Vagina (tissue), 2 donors: ENCODE data around the gene KIF1A. TPM values are rescaled to one million over a fixed set of nuclear protein-coding genes. Genes with fewer than 3 reads are reported as not detected.

Experiments used
- DNase-seq, 2 donors: peaks; one replicate each; pipeline ENCODE4 v3.0.0-alpha.2; 2017; ENCODE audit errors: extremely low spot score in 2 of 2
- H3K27ac ChIP-seq: fragments of 200-600 bp; sonication (generic); one replicate; pipeline ENCODE4 v1.5.1; 2019
- H3K27me3 ChIP-seq: fragments of 200-600 bp; sonication (generic); one replicate; pipeline ENCODE4 v1.5.1; 2019
- H3K36me3 ChIP-seq, 2 donors: fragments of 200-600 bp; sonication (generic); one replicate each; pipeline ENCODE4 v1.5.1; 2017 to 2019
- H3K4me1 ChIP-seq: fragments of 200-600 bp; sonication (generic); one replicate; pipeline ENCODE4 v1.5.1; 2019
- H3K4me3 ChIP-seq, 2 donors: fragments of 200-600 bp; sonication (generic); 1 replicate in 1 of 2; 2 replicates in 1 of 2; pipeline ENCODE4 v1.5.1; 2016 to 2019
- H3K9me3 ChIP-seq: fragments of 200-600 bp; sonication (generic); one replicate; pipeline ENCODE4 v1.5.1; 2019
- POLR2A ChIP-seq, 2 donors: fragments of 450-650 bp; IDR thresholded peaks; one replicate each; pipeline ENCODE4 v1.6.1; 2017; ENCODE audit warnings: antibody characterized with exemption in 2 of 2, mild to moderate bottlenecking in 2 of 2, moderate library complexity in 2 of 2
- POLR2AphosphoS5 ChIP-seq, 2 donors: sonication (generic); formaldehyde crosslinking; IDR thresholded peaks; one replicate each; pipeline ENCODE4 v1.9.0; 2017; ENCODE audit warnings: antibody characterized with exemption in 2 of 2, mild to moderate bottlenecking in 2 of 2, low read depth in 1 of 2; ENCODE audit not compliant: insufficient read depth in 1 of 2
- intact Hi-C: fragments of 100-400 bp; cut with DNase I; formaldehyde crosslinking; loops from one replicate; pipeline ENCODE4 v1.15.1; 2023
- total RNA-seq: library from RNA; depleted of rRNA; stranded (reverse); fragments of >200 nt; gene quantifications from one replicate; pipeline ENCODE4 v1.2.3, GENCODE V29; 2016
- TF ChIP-seq, protein P1 (sequence below), 3 experiments: fragments of 450-650 bp in 2 of 3; fragments of 200-600 bp in 1 of 3; sonication (generic) in 1 of 3; IDR thresholded peaks; one replicate each; pipeline ENCODE4 v1.5.1; 2017 to 2019; ENCODE audit warnings: antibody characterized with exemption in 3 of 3, mild to moderate bottlenecking in 2 of 3, moderate library complexity in 2 of 3

Gene KIF1A
- total RNA-seq, 1 donor from 2014 or later, result 6.1 TPM

- Histone ChIP-seq H3K9me3 (no peaks in the 10 kb centered on the region), H3K4me1 (no peaks in the 10 kb centered on the region), H3K36me3 (no peaks in the 10 kb centered on the region), H3K4me3 (no peak overlapping the region), H3K27ac (no peak overlapping the region), H3K27me3 (no peaks in the 10 kb centered on the region)
- TF ChIP-seq POLR2A (IDR thresholded peaks at IDR 0.05) (no peak), POLR2AphosphoS5 (IDR thresholded peaks at IDR 0.05; ENCODE audit: insufficient read depth in 1 of 2, low read depth in 1 of 2) (no peak)
- TF ChIP-seq, protein P1, sequence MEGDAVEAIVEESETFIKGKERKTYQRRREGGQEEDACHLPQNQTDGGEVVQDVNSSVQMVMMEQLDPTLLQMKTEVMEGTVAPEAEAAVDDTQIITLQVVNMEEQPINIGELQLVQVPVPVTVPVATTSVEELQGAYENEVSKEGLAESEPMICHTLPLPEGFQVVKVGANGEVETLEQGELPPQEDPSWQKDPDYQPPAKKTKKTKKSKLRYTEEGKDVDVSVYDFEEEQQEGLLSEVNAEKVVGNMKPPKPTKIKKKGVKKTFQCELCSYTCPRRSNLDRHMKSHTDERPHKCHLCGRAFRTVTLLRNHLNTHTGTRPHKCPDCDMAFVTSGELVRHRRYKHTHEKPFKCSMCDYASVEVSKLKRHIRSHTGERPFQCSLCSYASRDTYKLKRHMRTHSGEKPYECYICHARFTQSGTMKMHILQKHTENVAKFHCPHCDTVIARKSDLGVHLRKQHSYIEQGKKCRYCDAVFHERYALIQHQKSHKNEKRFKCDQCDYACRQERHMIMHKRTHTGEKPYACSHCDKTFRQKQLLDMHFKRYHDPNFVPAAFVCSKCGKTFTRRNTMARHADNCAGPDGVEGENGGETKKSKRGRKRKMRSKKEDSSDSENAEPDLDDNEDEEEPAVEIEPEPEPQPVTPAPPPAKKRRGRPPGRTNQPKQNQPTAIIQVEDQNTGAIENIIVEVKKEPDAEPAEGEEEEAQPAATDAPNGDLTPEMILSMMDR (IDR thresholded peaks at IDR 0.05), result no peak
- DNase-seq, result no peak
- intact Hi-C loops, result no loop called here
Measured at GRCh38 chr2:240783819-240784621, 36.0 kb downstream of the KIF1A start.

DNA sequence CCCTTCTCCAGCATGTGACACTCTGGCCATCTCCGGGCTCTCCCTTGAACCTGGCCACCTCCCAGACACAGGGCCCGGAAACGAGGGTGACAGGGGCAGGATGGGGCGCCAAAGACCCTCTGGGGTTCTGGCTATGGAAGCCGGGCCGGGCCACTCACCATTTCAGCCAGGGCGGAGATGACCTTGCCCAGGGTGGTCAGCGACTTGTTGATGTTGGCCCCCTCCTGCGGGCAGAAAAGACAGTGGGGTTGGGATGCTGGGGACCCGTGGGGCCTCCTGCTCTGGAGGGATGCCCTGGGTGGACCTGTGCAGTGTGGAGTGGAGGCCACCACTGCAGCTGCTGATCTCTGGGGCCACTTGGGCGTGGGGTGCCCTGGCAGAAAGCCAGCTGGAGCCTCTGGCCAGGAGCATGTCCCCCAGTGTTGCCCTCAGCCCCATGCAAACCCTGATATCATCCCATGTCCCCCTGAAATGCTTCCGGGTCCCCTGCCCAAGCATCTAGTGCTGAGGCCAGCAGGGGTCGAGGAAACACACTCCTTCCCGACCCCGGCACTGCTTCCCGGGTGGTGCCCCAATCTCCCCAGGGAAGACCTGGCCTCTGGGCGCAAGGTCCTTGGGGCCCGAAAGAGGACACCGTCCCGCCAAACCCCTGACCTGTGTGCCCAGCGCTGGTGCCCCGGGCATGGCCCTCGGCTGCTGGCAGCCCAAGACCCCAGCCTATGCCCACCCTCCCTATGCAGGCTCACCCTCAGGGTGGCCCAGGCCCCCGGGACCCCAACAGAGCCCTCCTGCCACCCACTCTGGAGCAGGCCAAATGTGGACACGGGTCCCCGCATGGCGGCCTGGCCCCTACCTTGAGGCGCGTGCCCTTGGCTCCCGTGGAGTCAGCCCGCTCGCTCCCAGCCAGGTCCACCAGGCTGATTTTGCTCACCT, 36.9 kb downstream of the KIF1A start:
- Histone ChIP-seq H3K27ac (no peak overlapping the region), H3K27me3 (no peaks in the 10 kb centered on the region), H3K4me1 (no peaks in the 10 kb centered on the region), H3K4me3 (no peak overlapping the region), H3K36me3 (no peaks in the 10 kb centered on the region), H3K9me3 (no peaks in the 10 kb centered on the region)
- DNase-seq, result no peak
- no peak for TF ChIP-seq POLR2A (IDR thresholded peaks at IDR 0.05)
- TF ChIP-seq POLR2AphosphoS5 (IDR thresholded peaks at IDR 0.05; ENCODE audit: insufficient read depth in 1 of 2, low read depth in 1 of 2), result no peak
- TF ChIP-seq, protein P1 (IDR thresholded peaks at IDR 0.05), result no peak
- intact Hi-C loops, result no loop called here

DNA sequence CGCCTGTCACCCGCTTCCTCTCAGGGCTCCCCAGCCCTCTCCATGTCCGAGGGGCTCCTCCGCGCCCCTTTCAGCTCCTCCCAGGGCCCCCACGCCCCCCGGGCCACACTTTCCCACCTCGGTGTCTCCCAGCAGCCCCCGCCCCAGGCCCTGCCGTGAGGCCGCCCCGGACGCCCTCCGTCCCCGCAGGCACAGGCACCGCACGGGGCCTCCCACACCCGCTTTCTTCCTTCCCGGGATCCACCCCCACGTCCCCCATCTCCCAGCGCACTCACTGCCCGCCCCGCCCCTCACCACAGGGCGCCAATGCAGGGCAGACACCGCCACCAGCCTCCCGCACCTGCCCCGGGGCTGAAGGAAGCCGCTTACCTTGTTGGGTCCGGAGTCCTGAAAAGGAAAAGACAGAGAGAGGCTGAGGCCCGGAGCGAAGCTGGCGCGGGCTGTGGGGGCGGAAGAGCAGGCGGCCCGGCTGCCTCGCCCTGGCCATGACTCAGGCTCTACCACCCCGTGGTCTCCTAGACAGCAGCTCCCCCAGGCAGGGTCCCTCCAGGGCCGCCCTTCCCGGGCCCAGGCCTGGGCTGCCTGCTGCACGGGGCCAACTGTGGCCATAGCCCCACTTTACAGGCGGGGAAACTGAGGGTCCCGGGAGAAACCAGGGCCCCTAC, 37.7 kb downstream of the KIF1A start:
- no peak for TF ChIP-seq POLR2A (IDR thresholded peaks at IDR 0.05)
- TF ChIP-seq POLR2AphosphoS5 (IDR thresholded peaks at IDR 0.05; ENCODE audit: insufficient read depth in 1 of 2, low read depth in 1 of 2), result no peak
- TF ChIP-seq, protein P1 (IDR thresholded peaks at IDR 0.05), result no peak
- Histone ChIP-seq H3K4me3 (no peak overlapping the region), H3K9me3 (no peaks in the 10 kb centered on the region), H3K4me1 (no peaks in the 10 kb centered on the region), H3K27ac (no peak overlapping the region), H3K27me3 (no peaks in the 10 kb centered on the region), H3K36me3 (no peaks in the 10 kb centered on the region)
- intact Hi-C loops, result no loop called here
- DNase-seq, result no peak

DNA sequence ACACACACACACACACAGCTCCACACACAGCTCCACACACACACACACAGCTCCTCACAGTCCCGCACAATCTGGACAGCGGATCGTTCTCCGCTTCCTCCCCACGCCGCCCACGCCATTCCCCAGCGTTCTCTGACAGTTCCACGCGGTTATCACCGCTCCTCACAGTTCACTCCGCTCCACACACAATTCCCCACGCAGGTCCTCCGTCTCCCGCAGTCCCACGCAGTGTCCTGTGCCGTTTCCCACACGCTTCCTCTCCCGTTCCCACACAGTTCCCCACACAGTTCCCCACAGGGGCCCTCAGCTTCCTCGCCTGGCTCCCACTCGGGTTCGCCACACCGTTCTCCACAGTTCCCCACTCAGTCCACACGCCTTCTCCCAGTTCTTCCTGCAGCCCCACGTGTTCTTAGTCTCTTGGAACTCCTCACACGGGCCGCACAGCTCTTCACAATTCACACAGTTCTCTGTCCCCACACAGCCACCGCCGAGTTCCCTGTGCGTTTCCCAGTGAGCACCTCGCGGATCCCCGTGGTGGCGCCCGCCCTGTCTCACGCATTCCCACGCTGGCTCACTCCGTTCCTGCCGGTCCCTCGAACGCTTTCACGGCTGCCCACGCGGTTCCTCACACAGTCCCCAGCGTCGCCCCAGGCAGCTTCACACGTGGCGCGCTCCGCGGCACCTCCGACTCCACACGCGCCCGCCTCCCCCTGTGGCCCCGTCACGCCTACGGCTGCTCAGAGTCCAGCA, 38.4 kb downstream of the KIF1A start:
- Histone ChIP-seq H3K27me3 (no peaks in the 10 kb centered on the region), H3K9me3 (no peaks in the 10 kb centered on the region), H3K27ac (no peak overlapping the region), H3K4me3 (no peak overlapping the region), H3K4me1 (no peaks in the 10 kb centered on the region), H3K36me3 (no peaks in the 10 kb centered on the region)
- intact Hi-C loops, result no loop called here
- DNase-seq, result no peak
- TF ChIP-seq, protein P1 (IDR thresholded peaks at IDR 0.05), result no peak
- TF ChIP-seq POLR2A (IDR thresholded peaks at IDR 0.05) (no peak), POLR2AphosphoS5 (IDR thresholded peaks at IDR 0.05; ENCODE audit: insufficient read depth in 1 of 2, low read depth in 1 of 2) (no peak)
